Suprapubic skin (tissue), 4 donors: Measurements from ENCODE around the gene FRMD1. TPM values are rescaled to one million over a fixed set of nuclear protein-coding genes. Genes with fewer than 3 reads are reported as not detected.

Experiments
- DNase-seq, 2 donors: peaks; one replicate each; pipeline ENCODE4 v3.0.0-alpha.2; 2019; ENCODE audit warnings: low spot score in 2 of 2
- H3K27ac ChIP-seq: fragments of 200-600 bp; sonication (generic); one replicate; pipeline ENCODE4 v1.5.1; 2019
- H3K27me3 ChIP-seq: fragments of 200-600 bp; sonication (generic); one replicate; pipeline ENCODE4 v1.5.1; 2019
- H3K36me3 ChIP-seq: fragments of 200-600 bp; sonication (generic); one replicate; pipeline ENCODE4 v1.5.1; 2019
- H3K4me1 ChIP-seq: fragments of 200-600 bp; sonication (generic); one replicate; pipeline ENCODE4 v1.5.1; 2019
- H3K4me3 ChIP-seq: fragments of 200-600 bp; sonication (generic); one replicate; pipeline ENCODE4 v1.5.1; 2019; ENCODE audit warnings: mild to moderate bottlenecking
- H3K9me3 ChIP-seq: fragments of 200-600 bp; sonication (generic); one replicate; pipeline ENCODE4 v1.5.1; 2019
- EP300 ChIP-seq: sonication (generic); formaldehyde crosslinking; IDR thresholded peaks from one replicate; pipeline ENCODE4 v1.6.1; 2017; ENCODE audit warnings: antibody characterized with exemption
- POLR2A ChIP-seq, 2 donors: fragments of 450-650 bp; IDR thresholded peaks; one replicate each; pipeline ENCODE4 v1.6.1; 2017; ENCODE audit warnings: antibody characterized with exemption in 2 of 2, mild to moderate bottlenecking in 2 of 2, moderate library complexity in 2 of 2
- POLR2AphosphoS5 ChIP-seq, 3 donors: sonication (generic); formaldehyde crosslinking; IDR thresholded peaks; one replicate each; pipeline ENCODE4 v1.6.1; 2017; ENCODE audit warnings: antibody characterized with exemption in 3 of 3
- WGBS: methylation state at CpG from one replicate; pipeline ENCODE4 v1.1.5; 2018; 5-methylcytosine and 5-hydroxymethylcytosine counted together
- total RNA-seq, 4 donors: library from RNA; depleted of rRNA; stranded (reverse); fragments of >200 nt; gene quantifications; one replicate each; pipeline ENCODE4 v1.1.0, GENCODE V29; 2016
- TF ChIP-seq, protein P1 (sequence below), 2 donors: fragments of 200-600 bp in 1 of 2; fragments of 450-650 bp in 1 of 2; sonication (generic) in 1 of 2; IDR thresholded peaks; one replicate each; pipeline ENCODE4 v1.5.1; 2016 to 2019; ENCODE audit warnings: antibody characterized with exemption in 2 of 2, mild to moderate bottlenecking in 1 of 2, moderate library complexity in 1 of 2

FRMD1 gene
- total RNA-seq, 4 donors from 2014 or later = 0.64 to 2.6 (median 1.5) TPM

DNA sequence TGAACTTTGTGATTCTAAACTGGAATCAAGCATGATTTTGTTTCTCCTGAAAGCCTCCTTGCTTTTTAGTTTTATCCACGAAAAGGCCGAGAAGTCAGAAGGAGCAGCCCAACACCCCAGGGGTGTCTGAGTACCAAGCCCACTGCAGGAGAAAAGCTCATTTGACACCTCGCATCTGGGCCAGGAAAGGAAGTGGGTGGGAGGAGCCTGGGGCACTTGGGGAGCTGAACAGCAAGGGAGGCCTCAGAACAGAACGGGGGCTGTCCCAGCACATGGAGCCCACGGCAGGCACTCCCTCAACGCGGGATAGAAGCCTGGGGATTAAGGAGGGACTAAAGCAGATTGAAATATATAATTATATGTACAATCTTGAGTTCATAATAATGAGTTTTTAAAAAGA, 75.0 kb downstream of the FRMD1 start:
- Histone ChIP-seq H3K9me3 (no peaks in the 10 kb centered on the region), H3K27me3 (no peaks in the 10 kb centered on the region), H3K4me1 (peaks cover 5% of the 10 kb centered on the region), H3K36me3 (no peaks in the 10 kb centered on the region), H3K4me3 (no peak overlapping the region), H3K27ac (no peak overlapping the region)
- no peak for TF ChIP-seq EP300
- TF ChIP-seq, protein P1, sequence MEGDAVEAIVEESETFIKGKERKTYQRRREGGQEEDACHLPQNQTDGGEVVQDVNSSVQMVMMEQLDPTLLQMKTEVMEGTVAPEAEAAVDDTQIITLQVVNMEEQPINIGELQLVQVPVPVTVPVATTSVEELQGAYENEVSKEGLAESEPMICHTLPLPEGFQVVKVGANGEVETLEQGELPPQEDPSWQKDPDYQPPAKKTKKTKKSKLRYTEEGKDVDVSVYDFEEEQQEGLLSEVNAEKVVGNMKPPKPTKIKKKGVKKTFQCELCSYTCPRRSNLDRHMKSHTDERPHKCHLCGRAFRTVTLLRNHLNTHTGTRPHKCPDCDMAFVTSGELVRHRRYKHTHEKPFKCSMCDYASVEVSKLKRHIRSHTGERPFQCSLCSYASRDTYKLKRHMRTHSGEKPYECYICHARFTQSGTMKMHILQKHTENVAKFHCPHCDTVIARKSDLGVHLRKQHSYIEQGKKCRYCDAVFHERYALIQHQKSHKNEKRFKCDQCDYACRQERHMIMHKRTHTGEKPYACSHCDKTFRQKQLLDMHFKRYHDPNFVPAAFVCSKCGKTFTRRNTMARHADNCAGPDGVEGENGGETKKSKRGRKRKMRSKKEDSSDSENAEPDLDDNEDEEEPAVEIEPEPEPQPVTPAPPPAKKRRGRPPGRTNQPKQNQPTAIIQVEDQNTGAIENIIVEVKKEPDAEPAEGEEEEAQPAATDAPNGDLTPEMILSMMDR (IDR thresholded peaks at IDR 0.05) = no peak
- TF ChIP-seq POLR2A (IDR thresholded peaks at IDR 0.05) = no peak
- TF ChIP-seq POLR2AphosphoS5 (IDR thresholded peaks at IDR 0.05) = no peak
- DNase-seq = no peak
- WGBS = 66% methylated on average over 7 of the region's 7 CpGs

Other genes starting within 250 kb of the FRMD1 start
- under 1 TPM in 1 of 4 donors, not detected in 3; 0.76 TPM for gene KIF25, start 81.5 kb downstream of the FRMD1 start, total RNA-seq
- 10 to 100 TPM in 2 of 4 donors, 1 to 10 TPM in 2; 6.0 to 19.9 (median 10.0) TPM for gene DACT2, start 240.6 kb upstream of the FRMD1 start, total RNA-seq